Activated T-cell treated with anti-CD3 and anti-CD28 coated beads, Interleukin-2, amount 50 U/mL, for 24 hours (primary cell): ENCODE results near the gene ANKRD11.
A peak's percentile ranks its signal among the peaks of the same experiment; 100 is the strongest.
"Not testable (repeated sequence)": the region's sequence is repeated elsewhere in the genome, so short reads cannot be mapped to it uniquely, and the experiment has no call there.

ENCODE experiments used
- DNase-seq: peaks from one replicate; pipeline ENCODE4 v3.0.0-alpha.2; 2020
- H3K27ac Mint-ChIP-seq: 2 replicates; pipeline ENCODE4 v1.8.0; 2020; ENCODE audit warnings: mild to moderate bottlenecking, mixed read lengths
- H3K27me3 Mint-ChIP-seq: 2 replicates; pipeline ENCODE4 v1.8.0; 2020; ENCODE audit warnings: mixed read lengths
- H3K36me3 Mint-ChIP-seq: 2 replicates; pipeline ENCODE4 v1.8.0; 2020; ENCODE audit warnings: low read depth, mixed read lengths
- H3K4me1 Mint-ChIP-seq: 2 replicates; pipeline ENCODE4 v1.8.0; 2020; ENCODE audit warnings: low read depth, mixed read lengths
- H3K4me3 Mint-ChIP-seq: 2 replicates; pipeline ENCODE4 v1.8.0; 2020; ENCODE audit warnings: mild to moderate bottlenecking, moderate library complexity, mixed read lengths
- H3K9me3 Mint-ChIP-seq: 2 replicates; pipeline ENCODE4 v1.8.0; 2020; ENCODE audit warnings: mixed read lengths

ANKRD11 gene

GRCh38 chr16:89476811-89477261 lies 13.5 kb downstream of the ANKRD11 start:
- Mint-ChIP-seq H3K36me3 (peaks cover 55% of the 10 kb centered on the region), H3K4me1 (peaks cover 90% of the 10 kb centered on the region), H3K4me3 (peak overlapping the region; percentile 13), H3K9me3 (no peaks in the 10 kb centered on the region), H3K27me3 (no peaks in the 10 kb centered on the region), H3K27ac (peak overlapping the region; percentile 76)
- no peak for DNase-seq

- peak overlapping the region; percentile 13 for H3K4me3 Mint-ChIP-seq
- H3K27me3 Mint-ChIP-seq = no peaks in the 10 kb centered on the region
- H3K27ac Mint-ChIP-seq = peak overlapping the region; percentile 76
- H3K4me1 Mint-ChIP-seq = peaks cover 90% of the 10 kb centered on the region
- DNase-seq = no peak
- H3K9me3 Mint-ChIP-seq = no peaks in the 10 kb centered on the region
- peaks cover 52% of the 10 kb centered on the region for H3K36me3 Mint-ChIP-seq
Observed at GRCh38 chr16:89476379-89476778, 14.0 kb downstream of the ANKRD11 start.

GRCh38 chr16:89475144-89475543 lies 15.2 kb downstream of the ANKRD11 start:
- Mint-ChIP-seq H3K9me3 (no peaks in the 10 kb centered on the region), H3K4me1 (peaks cover 86% of the 10 kb centered on the region), H3K36me3 (peaks cover 46% of the 10 kb centered on the region), H3K4me3 (no peak overlapping the region), H3K27me3 (no peaks in the 10 kb centered on the region), H3K27ac (peak overlapping the region; percentile 76)
- no peak for DNase-seq

GRCh38 chr16:89473791-89474414 lies 16.5 kb downstream of the ANKRD11 start:
- H3K36me3 Mint-ChIP-seq = peaks cover 49% of the 10 kb centered on the region
- H3K27me3 Mint-ChIP-seq = no peaks in the 10 kb centered on the region
- no peak overlapping the region for H3K4me3 Mint-ChIP-seq
- no peak for DNase-seq
- peak overlapping the region; percentile 86 for H3K27ac Mint-ChIP-seq
- H3K4me1 Mint-ChIP-seq = peaks cover 85% of the 10 kb centered on the region
- H3K9me3 Mint-ChIP-seq = no peaks in the 10 kb centered on the region

- Mint-ChIP-seq H3K4me3 (no peak overlapping the region), H3K36me3 (peaks cover 48% of the 10 kb centered on the region), H3K9me3 (no peaks in the 10 kb centered on the region), H3K4me1 (peaks cover 82% of the 10 kb centered on the region), H3K27ac (peak overlapping the region; percentile 12), H3K27me3 (no peaks in the 10 kb centered on the region)
- DNase-seq = no peak
Observed at GRCh38 chr16:89473136-89473712, 17.1 kb downstream of the ANKRD11 start.

- Mint-ChIP-seq H3K36me3 (peaks cover 51% of the 10 kb centered on the region), H3K27me3 (no peaks in the 10 kb centered on the region), H3K4me1 (peaks cover 82% of the 10 kb centered on the region), H3K9me3 (no peaks in the 10 kb centered on the region), H3K27ac (peak overlapping the region; percentile 38), H3K4me3 (no peak overlapping the region)
- DNase-seq = no peak
Observed at GRCh38 chr16:89472711-89473075, 17.7 kb downstream of the ANKRD11 start.

GRCh38 chr16:89467382-89467781 lies 23.0 kb downstream of the ANKRD11 start:
- Mint-ChIP-seq H3K4me1 (peaks cover 75% of the 10 kb centered on the region), H3K4me3 (no peak overlapping the region), H3K36me3 (peaks cover 53% of the 10 kb centered on the region), H3K27me3 (no peaks in the 10 kb centered on the region), H3K9me3 (no peaks in the 10 kb centered on the region), H3K27ac (peak overlapping the region; percentile 70)
- DNase-seq = no peak

- Mint-ChIP-seq H3K27ac (peak overlapping the region; percentile 70), H3K9me3 (no peaks in the 10 kb centered on the region), H3K4me3 (no peak overlapping the region), H3K27me3 (no peaks in the 10 kb centered on the region), H3K4me1 (peaks cover 73% of the 10 kb centered on the region), H3K36me3 (peaks cover 50% of the 10 kb centered on the region)
- DNase-seq = no peak
Observed at GRCh38 chr16:89466920-89467319, 23.4 kb downstream of the ANKRD11 start.

- Mint-ChIP-seq H3K4me1 (peaks cover 78% of the 10 kb centered on the region), H3K36me3 (peaks cover 56% of the 10 kb centered on the region)
- not testable (repeated sequence) for H3K9me3 Mint-ChIP-seq, H3K27ac Mint-ChIP-seq, H3K27me3 Mint-ChIP-seq, H3K4me3 Mint-ChIP-seq, DNase-seq
Observed at GRCh38 chr16:89463312-89463711, 27.0 kb downstream of the ANKRD11 start.

GRCh38 chr16:89462639-89463038 lies 27.7 kb downstream of the ANKRD11 start:
- Mint-ChIP-seq H3K36me3 (peaks cover 52% of the 10 kb centered on the region), H3K4me1 (peaks cover 77% of the 10 kb centered on the region), H3K27ac (peak overlapping the region; percentile 22)
- H3K9me3 Mint-ChIP-seq, DNase-seq, H3K27me3 Mint-ChIP-seq, H3K4me3 Mint-ChIP-seq: not testable (repeated sequence)

- not testable (repeated sequence) for H3K27me3 Mint-ChIP-seq, H3K4me3 Mint-ChIP-seq, DNase-seq, H3K9me3 Mint-ChIP-seq
- H3K4me1 Mint-ChIP-seq = peaks cover 72% of the 10 kb centered on the region
- H3K36me3 Mint-ChIP-seq = peaks cover 48% of the 10 kb centered on the region
- H3K27ac Mint-ChIP-seq = peak overlapping the region; percentile 81
Observed at GRCh38 chr16:89461890-89462289, 28.5 kb downstream of the ANKRD11 start.

- Mint-ChIP-seq H3K4me1 (peaks cover 71% of the 10 kb centered on the region), H3K9me3 (no peaks in the 10 kb centered on the region), H3K4me3 (no peak overlapping the region), H3K36me3 (peaks cover 44% of the 10 kb centered on the region), H3K27ac (no peak overlapping the region), H3K27me3 (no peaks in the 10 kb centered on the region)
- no peak for DNase-seq
Observed at GRCh38 chr16:89460556-89460955, 29.8 kb downstream of the ANKRD11 start.

GRCh38 chr16:89458967-89459366 lies 31.4 kb downstream of the ANKRD11 start:
- H3K27ac Mint-ChIP-seq = peak overlapping the region; percentile 18

GRCh38 chr16:89458551-89458950 lies 31.8 kb downstream of the ANKRD11 start:
- H3K27me3 Mint-ChIP-seq = no peaks in the 10 kb centered on the region
- peaks cover 40% of the 10 kb centered on the region for H3K36me3 Mint-ChIP-seq
- no peaks in the 10 kb centered on the region for H3K9me3 Mint-ChIP-seq
- H3K4me3 Mint-ChIP-seq = no peak overlapping the region
- H3K4me1 Mint-ChIP-seq = peaks cover 68% of the 10 kb centered on the region
- no peak for DNase-seq
- peak overlapping the region; percentile 18 for H3K27ac Mint-ChIP-seq

More at GRCh38 chr16:89458967-89459366, 31.4 kb downstream of the ANKRD11 start:
- Mint-ChIP-seq H3K27me3 (no peaks in the 10 kb centered on the region), H3K9me3 (no peaks in the 10 kb centered on the region), H3K4me3 (no peak overlapping the region), H3K36me3 (peaks cover 38% of the 10 kb centered on the region), H3K4me1 (peaks cover 66% of the 10 kb centered on the region)
- no peak for DNase-seq

- peaks cover 77% of the 10 kb centered on the region for H3K4me1 Mint-ChIP-seq
- H3K9me3 Mint-ChIP-seq = no peaks in the 10 kb centered on the region
- no peak for DNase-seq
- peaks cover 37% of the 10 kb centered on the region for H3K36me3 Mint-ChIP-seq
- H3K4me3 Mint-ChIP-seq = no peak overlapping the region
- no peaks in the 10 kb centered on the region for H3K27me3 Mint-ChIP-seq
- H3K27ac Mint-ChIP-seq = peak overlapping the region; percentile 62
Observed at GRCh38 chr16:89456419-89456959, 33.9 kb downstream of the ANKRD11 start.
